Activated CD8-positive, alpha-beta T cell treated with anti-CD3 and anti-CD28 coated beads for 36 hours (primary cell): ENCODE measurements around the gene TENT4A. TPM values are rescaled to one million over a fixed set of nuclear protein-coding genes. Genes with fewer than 3 reads are reported as not detected.

Experiments used
- ATAC-seq: fragments of 200-7000 bp; cut with Tn5 transposase; one replicate; pipeline ENCODE4 v1.10.0; 2021; ENCODE audit warnings: mild to moderate bottlenecking, moderate library complexity
- CTCF ChIA-PET: fragments of 350-600 bp; sonication (Branson Sonifier 250); formaldehyde crosslinking; loops from one replicate; lab custom pipeline; 2021; ENCODE audit warnings: antibody characterized with exemption; lab: Charles Lee
- POLR2A ChIA-PET: fragments of 350-600 bp; sonication (Branson Sonifier 250); formaldehyde crosslinking; loops from one replicate; lab custom pipeline; 2021; ENCODE audit warnings: antibody characterized with exemption; lab: Charles Lee
- DNase-seq: peaks from one replicate; pipeline ENCODE4 v3.0.0-alpha.2; 2020
- H3K27ac Mint-ChIP-seq: one replicate; pipeline ENCODE4 v1.8.0; 2021; ENCODE audit warnings: mild to moderate bottlenecking, mixed read lengths
- H3K27me3 Mint-ChIP-seq: one replicate; pipeline ENCODE4 v1.8.0; 2021; ENCODE audit warnings: mixed read lengths
- H3K36me3 Mint-ChIP-seq: one replicate; pipeline ENCODE4 v1.8.0; 2021; ENCODE audit warnings: low read depth, mixed read lengths
- H3K4me1 Mint-ChIP-seq: one replicate; pipeline ENCODE4 v1.8.0; 2021; ENCODE audit warnings: low read depth, mixed read lengths
- H3K4me3 Mint-ChIP-seq: one replicate; pipeline ENCODE4 v1.8.0; 2021; ENCODE audit warnings: mild to moderate bottlenecking, moderate library complexity, mixed read lengths
- H3K9me3 Mint-ChIP-seq: one replicate; pipeline ENCODE4 v1.8.0; 2021; ENCODE audit warnings: mixed read lengths
- CTCF ChIP-seq: fragments of 200-600 bp; IDR thresholded peaks from one replicate; pipeline ENCODE4 v1.8.0; 2022; ENCODE audit warnings: antibody characterized with exemption, mild to moderate bottlenecking
- intact Hi-C: fragments of 100-400 bp; cut with micrococcal nuclease; formaldehyde crosslinking; loops from one replicate; pipeline ENCODE4 v1.10.0; 2022
- total RNA-seq, 2 experiments: library from RNA; stranded (reverse); gene quantifications; one replicate each; pipeline ENCODE4 v1.2.3, GENCODE V29; 2021

Gene TENT4A
- total RNA-seq, 2 experiments from 2014 or later: 50.6 to 51.9 TPM

GRCh38 chr5:6734243-6734700 is 21.0 kb downstream of the TENT4A start:
- DNase-seq (no peak), ATAC-seq (no peak)
- ChIA-PET CTCF (interaction anchor here (0.8 to 1.9 kb wide), 2 partner anchors 11 to 32 kb away, joined by 3 to 9 read pairs; no protein-coding TSS in a partner anchor), POLR2A (interaction anchor here (1.1 kb wide), 1 partner anchor 12 kb away, joined by 3 read pairs; no protein-coding TSS in a partner anchor)
- intact Hi-C loops: no loop called here
- Mint-ChIP-seq H3K27ac (no peak overlapping the region), H3K9me3 (no peaks in the 10 kb centered on the region), H3K4me1 (peaks cover 78% of the 10 kb centered on the region), H3K4me3 (no peak overlapping the region), H3K36me3 (peaks cover 59% of the 10 kb centered on the region), H3K27me3 (no peaks in the 10 kb centered on the region)
- no peak for TF ChIP-seq CTCF

- CTCF ChIA-PET: interaction anchor here (0.8 to 1.9 kb wide), 4 partner anchors 10 to 100 kb away, joined by 3 to 9 read pairs (median 3); no protein-coding TSS in a partner anchor
- POLR2A ChIA-PET: interaction anchor here (0.8 to 1.1 kb wide), 5 partner anchors 10 to 59 kb away, joined by 3 to 4 read pairs (median 3); partner anchors contain the start of gene TENT4A
- TF ChIP-seq CTCF: no peak
- DNase-seq (no peak), ATAC-seq (peak; percentile 37)
- peak overlapping the region; percentile 69 for H3K27ac Mint-ChIP-seq
- peaks cover 59% of the 10 kb centered on the region for H3K36me3 Mint-ChIP-seq
- H3K4me1 Mint-ChIP-seq: peaks cover 73% of the 10 kb centered on the region
- intact Hi-C loops: no loop called here
- no peak overlapping the region for H3K4me3 Mint-ChIP-seq
- no peaks in the 10 kb centered on the region for H3K27me3 Mint-ChIP-seq
- no peaks in the 10 kb centered on the region for H3K9me3 Mint-ChIP-seq
Observed at GRCh38 chr5:6734781-6735180, 21.5 kb downstream of the TENT4A start.

- no peak for TF ChIP-seq CTCF
- Mint-ChIP-seq H3K9me3 (no peaks in the 10 kb centered on the region), H3K4me1 (peaks cover 62% of the 10 kb centered on the region), H3K36me3 (peaks cover 62% of the 10 kb centered on the region), H3K27ac (peak overlapping the region; percentile 86), H3K27me3 (no peaks in the 10 kb centered on the region), H3K4me3 (no peak overlapping the region)
- ChIA-PET CTCF (interaction anchor here (1.6 to 1.9 kb wide), 2 partner anchors 9 to 101 kb away, joined by 3 to 9 read pairs; no protein-coding TSS in a partner anchor), POLR2A (interaction anchor here (0.6 to 1.4 kb wide), 2 partner anchors 8 to 9 kb away, joined by 3 to 5 read pairs; no protein-coding TSS in a partner anchor)
- DNase-seq (no peak), ATAC-seq (no peak)
- intact Hi-C loops: no loop called here
Observed at GRCh38 chr5:6736106-6736505, 22.9 kb downstream of the TENT4A start.

- no peak for DNase-seq
- peaks cover 62% of the 10 kb centered on the region for H3K36me3 Mint-ChIP-seq
- H3K9me3 Mint-ChIP-seq: no peaks in the 10 kb centered on the region
- intact Hi-C loops: no loop called here
- ATAC-seq: peak; percentile 15
- H3K4me3 Mint-ChIP-seq: no peak overlapping the region
- H3K4me1 Mint-ChIP-seq: peaks cover 57% of the 10 kb centered on the region
- POLR2A ChIA-PET: interaction anchor here (1.0 to 1.4 kb wide), 2 partner anchors 9 to 18 kb away, joined by 4 to 5 read pairs; no protein-coding TSS in a partner anchor
- no peak for TF ChIP-seq CTCF
- CTCF ChIA-PET: interaction anchor here (1.1 to 1.6 kb wide), 2 partner anchors 9 to 102 kb away, joined by 3 to 5 read pairs; no protein-coding TSS in a partner anchor
- H3K27ac Mint-ChIP-seq: peak overlapping the region; percentile 86
- no peaks in the 10 kb centered on the region for H3K27me3 Mint-ChIP-seq
Observed at GRCh38 chr5:6736524-6737042, 23.4 kb downstream of the TENT4A start.
